ENCODE results near the gene ANKRD10.
"Not testable (repeated sequence)": the region's sequence is repeated elsewhere in the genome, so short reads cannot be mapped to it uniquely, and the experiment has no call there.

Gene ANKRD10

DNA sequence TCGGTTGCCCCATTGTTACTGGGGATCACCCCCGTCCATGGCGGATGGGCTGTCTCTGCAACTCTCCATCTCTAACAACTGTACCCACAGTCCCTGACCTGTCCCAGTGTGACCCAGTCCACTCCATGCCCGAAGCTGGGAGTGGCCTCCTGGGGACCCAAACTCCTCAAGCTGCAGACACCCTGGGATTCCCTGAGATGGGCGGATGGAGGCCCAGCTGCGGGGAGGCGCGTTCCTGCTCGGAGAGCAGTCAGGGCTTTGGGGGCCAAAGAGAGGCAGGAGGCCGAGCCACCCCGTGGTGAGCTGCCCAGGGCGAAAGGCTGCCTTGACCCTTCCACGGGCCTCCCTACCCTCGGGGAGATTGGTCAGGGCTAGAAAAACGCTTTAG, 39.7 kb upstream of the ANKRD10 start:
- not testable (repeated sequence) for H3K27me3 ChIP-seq (ENCODE audit: insufficient read depth, poor library complexity, severe bottlenecking); H3K27ac ChIP-seq (replicated peaks); DNase-seq (ENCODE audit: low read depth in 1 of 2, low spot score in 1 of 2); H3K4me3 ChIP-seq (replicated peaks; ENCODE audit: insufficient read depth, low read length)

- no peaks in the 10 kb centered on the region for H3K27me3 ChIP-seq (ENCODE audit: insufficient read depth, poor library complexity, severe bottlenecking)
- TF ChIP-seq POLR2AphosphoS5 (IDR thresholded peaks at IDR 0.05; ENCODE audit: low read depth) (no peak), GABPA (IDR thresholded peaks at IDR 0.05; ENCODE audit: low read depth) (no peak), SPI1 (IDR thresholded peaks at IDR 0.05; ENCODE audit: borderline replicate concordance, low read depth) (no peak), CTCF (IDR thresholded peaks at IDR 0.05; ENCODE audit: insufficient read depth, low read length) (no peak)
- TF ChIP-seq, protein P1, sequence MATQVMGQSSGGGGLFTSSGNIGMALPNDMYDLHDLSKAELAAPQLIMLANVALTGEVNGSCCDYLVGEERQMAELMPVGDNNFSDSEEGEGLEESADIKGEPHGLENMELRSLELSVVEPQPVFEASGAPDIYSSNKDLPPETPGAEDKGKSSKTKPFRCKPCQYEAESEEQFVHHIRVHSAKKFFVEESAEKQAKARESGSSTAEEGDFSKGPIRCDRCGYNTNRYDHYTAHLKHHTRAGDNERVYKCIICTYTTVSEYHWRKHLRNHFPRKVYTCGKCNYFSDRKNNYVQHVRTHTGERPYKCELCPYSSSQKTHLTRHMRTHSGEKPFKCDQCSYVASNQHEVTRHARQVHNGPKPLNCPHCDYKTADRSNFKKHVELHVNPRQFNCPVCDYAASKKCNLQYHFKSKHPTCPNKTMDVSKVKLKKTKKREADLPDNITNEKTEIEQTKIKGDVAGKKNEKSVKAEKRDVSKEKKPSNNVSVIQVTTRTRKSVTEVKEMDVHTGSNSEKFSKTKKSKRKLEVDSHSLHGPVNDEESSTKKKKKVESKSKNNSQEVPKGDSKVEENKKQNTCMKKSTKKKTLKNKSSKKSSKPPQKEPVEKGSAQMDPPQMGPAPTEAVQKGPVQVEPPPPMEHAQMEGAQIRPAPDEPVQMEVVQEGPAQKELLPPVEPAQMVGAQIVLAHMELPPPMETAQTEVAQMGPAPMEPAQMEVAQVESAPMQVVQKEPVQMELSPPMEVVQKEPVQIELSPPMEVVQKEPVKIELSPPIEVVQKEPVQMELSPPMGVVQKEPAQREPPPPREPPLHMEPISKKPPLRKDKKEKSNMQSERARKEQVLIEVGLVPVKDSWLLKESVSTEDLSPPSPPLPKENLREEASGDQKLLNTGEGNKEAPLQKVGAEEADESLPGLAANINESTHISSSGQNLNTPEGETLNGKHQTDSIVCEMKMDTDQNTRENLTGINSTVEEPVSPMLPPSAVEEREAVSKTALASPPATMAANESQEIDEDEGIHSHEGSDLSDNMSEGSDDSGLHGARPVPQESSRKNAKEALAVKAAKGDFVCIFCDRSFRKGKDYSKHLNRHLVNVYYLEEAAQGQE (IDR thresholded peaks at IDR 0.05; ENCODE audit: insufficient replicate concordance, low read depth): no peak
- DNase-seq (ENCODE audit: low read depth in 1 of 2, low spot score in 1 of 2): no peak
- no peak overlapping the region for H3K4me3 ChIP-seq (replicated peaks; ENCODE audit: insufficient read depth, low read length)
- H3K27ac ChIP-seq (replicated peaks): no peak overlapping the region
Observed at GRCh38 chr13:110953833-110954532, 39.1 kb upstream of the ANKRD10 start.

- H3K4me3 ChIP-seq (replicated peaks; ENCODE audit: insufficient read depth, low read length): no peak overlapping the region
- no peaks in the 10 kb centered on the region for H3K27me3 ChIP-seq (ENCODE audit: insufficient read depth, poor library complexity, severe bottlenecking)
- no peak overlapping the region for H3K27ac ChIP-seq (replicated peaks)
- no peak for DNase-seq (ENCODE audit: low read depth in 1 of 2, low spot score in 1 of 2)
- TF ChIP-seq, protein P1 (IDR thresholded peaks at IDR 0.05; ENCODE audit: insufficient replicate concordance, low read depth): no peak
- TF ChIP-seq SPI1 (IDR thresholded peaks at IDR 0.05; ENCODE audit: borderline replicate concordance, low read depth): no peak
- no peak for TF ChIP-seq GABPA (IDR thresholded peaks at IDR 0.05; ENCODE audit: low read depth)
Observed at GRCh38 chr13:110953416-110953815, 38.5 kb upstream of the ANKRD10 start.

GRCh38 chr13:110952135-110952534, 37.3 kb upstream of the ANKRD10 start:
- H3K27me3 ChIP-seq (ENCODE audit: insufficient read depth, poor library complexity, severe bottlenecking); H3K4me3 ChIP-seq (replicated peaks; ENCODE audit: insufficient read depth, low read length); DNase-seq (ENCODE audit: low read depth in 1 of 2, low spot score in 1 of 2); H3K27ac ChIP-seq (replicated peaks): not testable (repeated sequence)

- Histone ChIP-seq H3K27ac (replicated peaks) (no peak overlapping the region), H3K4me3 (replicated peaks; ENCODE audit: insufficient read depth, low read length) (no peak overlapping the region), H3K27me3 (ENCODE audit: insufficient read depth, poor library complexity, severe bottlenecking) (no peaks in the 10 kb centered on the region)
- TF ChIP-seq POLR2AphosphoS5 (IDR thresholded peaks at IDR 0.05; ENCODE audit: low read depth) (no peak), SPI1 (IDR thresholded peaks at IDR 0.05; ENCODE audit: borderline replicate concordance, low read depth) (no peak), CTCF (IDR thresholded peaks at IDR 0.05; ENCODE audit: insufficient read depth, low read length) (no peak), GABPA (IDR thresholded peaks at IDR 0.05; ENCODE audit: low read depth) (no peak)
- TF ChIP-seq, protein P1 (IDR thresholded peaks at IDR 0.05; ENCODE audit: insufficient replicate concordance, low read depth): no peak
- no peak for DNase-seq (ENCODE audit: low read depth in 1 of 2, low spot score in 1 of 2)
Observed at GRCh38 chr13:110950819-110951570, 36.1 kb upstream of the ANKRD10 start.

All from HL-60 (cell line).